Liver (tissue), 3 donors: ENCODE measurements around the gene TRIM38.

Source experiments
- CTCF ChIP-seq: fragments of 150-350 bp; IDR thresholded peaks from 2 replicates; pipeline ENCODE4 v1.5.1; 2017; ENCODE audit warnings: improper control_type of control experiment, low read depth, low read length; ENCODE audit not compliant: missing input control
- MAX ChIP-seq: IDR thresholded peaks from 2 replicates; pipeline ENCODE4 v1.6.1; 2016; ENCODE audit warnings: antibody characterized with exemption
- RAD21 ChIP-seq, 2 donors: IDR thresholded peaks; 2 replicates each; pipeline ENCODE4 v1.6.1; 2016; ENCODE audit warnings: antibody characterized with exemption in 2 of 2, mild to moderate bottlenecking in 2 of 2
- donor health status: healthy.
- donor health status: healthy.

- TF ChIP-seq CTCF (no peak), RAD21 (IDR thresholded peaks at IDR 0.05) (no peak), MAX (no peak)
Measured at GRCh38 chr6:25997921-25998320, 35.3 kb downstream of the TRIM38 start.
